HFFc6 (cell line): ENCODE results near the gene TMEM232. TPM values are rescaled to one million over a fixed set of nuclear protein-coding genes. Genes with fewer than 3 reads are reported as not detected.

Source experiments
- DNase-seq: peaks from one replicate; pipeline ENCODE4 v3.0.0-alpha.2; 2018
- H3K27ac Mint-ChIP-seq: 2 replicates; pipeline ENCODE4 v1.8.0; 2020; ENCODE audit warnings: mild to moderate bottlenecking, mixed read lengths
- H3K27me3 Mint-ChIP-seq: 2 replicates; pipeline ENCODE4 v1.8.0; 2021; ENCODE audit warnings: mild to moderate bottlenecking, moderate library complexity, mixed read lengths; ENCODE audit not compliant: insufficient read depth
- H3K36me3 Mint-ChIP-seq: 2 replicates; pipeline ENCODE4 v1.8.0; 2021; ENCODE audit warnings: low read depth, mixed read lengths
- H3K4me1 Mint-ChIP-seq: 2 replicates; pipeline ENCODE4 v1.8.0; 2020; ENCODE audit warnings: low read depth, mixed read lengths
- H3K4me3 Mint-ChIP-seq: 2 replicates; pipeline ENCODE4 v1.8.0; 2020; ENCODE audit warnings: mild to moderate bottlenecking, moderate library complexity, mixed read lengths
- H3K9me3 Mint-ChIP-seq: 2 replicates; pipeline ENCODE4 v1.8.0; 2020; ENCODE audit warnings: mild to moderate bottlenecking, mixed read lengths
- CTCF ChIP-seq: fragments of 200-600 bp; sonication (generic); IDR thresholded peaks from 2 replicates; pipeline ENCODE4 v1.5.0; 2021; ENCODE audit warnings: antibody characterized with exemption, mild to moderate bottlenecking
- total RNA-seq, 6 experiments: library from RNA; stranded (reverse); fragmentation: NEBNext Ultra II Directional; extraction: Animal tissue kit (Norgen Biotek cat#: 25700); gene quantifications; 2 replicates in 1 of 6; 3 replicates in 5 of 6; pipeline ENCODE4 v1.2.3, GENCODE V29; 2021

The TMEM232 gene
- total RNA-seq, 6 experiments from 2014 or later: 0.36 to 1.3 (median 1.0) TPM

GRCh38 chr5:110616009-110616408 is 110.5 kb downstream of the TMEM232 start:
- no peaks in the 10 kb centered on the region for H3K36me3 Mint-ChIP-seq
- no peaks in the 10 kb centered on the region for H3K27me3 Mint-ChIP-seq
- no peak overlapping the region for H3K27ac Mint-ChIP-seq
- no peaks in the 10 kb centered on the region for H3K4me1 Mint-ChIP-seq
- DNase-seq: no peak
- no peak for TF ChIP-seq CTCF
- H3K9me3 Mint-ChIP-seq: 0 out of 2 replicates have a peak, but pooled peaks cover 8% of the 10 kb centered on the region
- H3K4me3 Mint-ChIP-seq: no peak overlapping the region

- Mint-ChIP-seq H3K27me3 (no peaks in the 10 kb centered on the region), H3K4me3 (no peak overlapping the region), H3K36me3 (no peaks in the 10 kb centered on the region), H3K9me3 (0 out of 2 replicates have a peak, but pooled peaks cover 9% of the 10 kb centered on the region), H3K27ac (no peak overlapping the region), H3K4me1 (no peaks in the 10 kb centered on the region)
- TF ChIP-seq CTCF: no peak
- DNase-seq: no peak
These were observed 113.7 kb downstream of the TMEM232 start for GRCh38 chr5:110612794-110613247.

- H3K36me3 Mint-ChIP-seq: no peaks in the 10 kb centered on the region
- TF ChIP-seq CTCF: no peak
- no peak for DNase-seq
- peaks cover 2% of the 10 kb centered on the region; the same call in 1 of the 2 replicates for H3K27me3 Mint-ChIP-seq
- H3K4me1 Mint-ChIP-seq: no peaks in the 10 kb centered on the region
- H3K27ac Mint-ChIP-seq: no peak overlapping the region
- H3K4me3 Mint-ChIP-seq: no peak overlapping the region
- H3K9me3 Mint-ChIP-seq: peaks cover 16% of the 10 kb centered on the region; the same call in 1 of the 2 replicates
These were observed 114.7 kb downstream of the TMEM232 start for GRCh38 chr5:110611817-110612216.

GRCh38 chr5:110594866-110595265 is 131.6 kb downstream of the TMEM232 start:
- no peak for TF ChIP-seq CTCF
- peaks cover 25% of the 10 kb centered on the region for H3K9me3 Mint-ChIP-seq
- no peak overlapping the region for H3K4me3 Mint-ChIP-seq
- no peaks in the 10 kb centered on the region for H3K4me1 Mint-ChIP-seq
- H3K27ac Mint-ChIP-seq: no peak overlapping the region
- H3K27me3 Mint-ChIP-seq: no peaks in the 10 kb centered on the region
- DNase-seq: no peak
- no peaks in the 10 kb centered on the region for H3K36me3 Mint-ChIP-seq

GRCh38 chr5:110590187-110590586 is 136.3 kb downstream of the TMEM232 start:
- TF ChIP-seq CTCF: no peak; the same call in 1 of the 2 replicates
- peaks cover 19% of the 10 kb centered on the region for H3K9me3 Mint-ChIP-seq
- H3K27me3 Mint-ChIP-seq: no peaks in the 10 kb centered on the region; the same call in 1 of the 2 replicates
- no peak for DNase-seq
- no peak overlapping the region for H3K27ac Mint-ChIP-seq
- H3K36me3 Mint-ChIP-seq: no peaks in the 10 kb centered on the region
- no peak overlapping the region for H3K4me3 Mint-ChIP-seq
- no peaks in the 10 kb centered on the region for H3K4me1 Mint-ChIP-seq
